NT2/D1 (cell line): ENCODE data around the gene GMDS.

Source experiments
- DNase-seq: peaks from one replicate; pipeline ENCODE4 v3.0.0-alpha.2; 2011; ENCODE audit warnings: low read depth, low spot score
- H3K27me3 ChIP-seq: 2 replicates; pipeline ENCODE4 v1.6.0; 2011; ENCODE audit warnings: mild to moderate bottlenecking; ENCODE audit not compliant: insufficient read length, insufficient read depth
- H3K36me3 ChIP-seq: 2 replicates; pipeline ENCODE4 v1.6.1; 2011; ENCODE audit warnings: mild to moderate bottlenecking, low read length, mixed read lengths; ENCODE audit not compliant: insufficient read depth, insufficient read length
- H3K4me1 ChIP-seq: 2 replicates; pipeline ENCODE4 v1.5.1; 2011; ENCODE audit not compliant: insufficient read depth, insufficient read length
- H3K4me3 ChIP-seq: 2 replicates; pipeline ENCODE4 v1.5.1; 2011; ENCODE audit warnings: low read depth; ENCODE audit not compliant: insufficient read length
- H3K9ac ChIP-seq: 2 replicates; pipeline ENCODE4 v1.6.0; 2011; ENCODE audit warnings: low read depth; ENCODE audit not compliant: insufficient read length
- H3K9me3 ChIP-seq: 2 replicates; pipeline ENCODE4 v1.5.1; 2011; ENCODE audit warnings: mild to moderate bottlenecking, low read length; ENCODE audit not compliant: insufficient read depth
- SUZ12 ChIP-seq: IDR thresholded peaks from 2 replicates; pipeline ENCODE4 v1.6.1; 2011; ENCODE audit not compliant: insufficient read length, insufficient read depth; ENCODE audit errors: extremely low read depth
- YY1 ChIP-seq: IDR thresholded peaks from 2 replicates; pipeline ENCODE4 v1.6.1; 2011; ENCODE audit not compliant: insufficient read length, insufficient read depth
- ZNF274 ChIP-seq: IDR thresholded peaks from 2 replicates; pipeline ENCODE4 v1.6.1; 2011; ENCODE audit warnings: mild to moderate bottlenecking, low read depth, low read length

The GMDS gene

DNA sequence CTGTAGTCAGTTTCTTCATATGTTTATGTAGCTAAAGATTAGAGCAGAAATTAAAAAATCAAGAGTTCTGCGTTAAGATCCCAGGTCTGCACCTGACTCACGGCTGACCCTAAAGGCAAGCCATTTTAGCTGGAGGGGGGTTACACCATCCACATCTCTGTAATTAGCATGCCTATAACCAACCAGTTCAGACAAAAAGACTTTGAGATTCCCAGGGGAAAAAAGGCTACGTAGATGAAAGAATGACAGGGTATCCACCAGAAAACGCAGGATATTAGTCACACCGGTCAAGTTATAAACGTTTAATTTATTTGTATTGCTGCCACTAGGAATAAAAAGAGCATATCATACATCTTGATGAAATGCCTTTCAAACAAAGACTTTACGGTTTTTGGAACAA, 336.6 kb downstream of the GMDS start:
- DNase-seq = no peak
- no peaks in the 10 kb centered on the region for H3K9me3 ChIP-seq
- TF ChIP-seq ZNF274 = no peak
- H3K4me3 ChIP-seq = no peak overlapping the region
- no peaks in the 10 kb centered on the region for H3K36me3 ChIP-seq
- no peaks in the 10 kb centered on the region for H3K4me1 ChIP-seq
- H3K27me3 ChIP-seq = no peaks in the 10 kb centered on the region
- H3K9ac ChIP-seq = no peak overlapping the region

DNA sequence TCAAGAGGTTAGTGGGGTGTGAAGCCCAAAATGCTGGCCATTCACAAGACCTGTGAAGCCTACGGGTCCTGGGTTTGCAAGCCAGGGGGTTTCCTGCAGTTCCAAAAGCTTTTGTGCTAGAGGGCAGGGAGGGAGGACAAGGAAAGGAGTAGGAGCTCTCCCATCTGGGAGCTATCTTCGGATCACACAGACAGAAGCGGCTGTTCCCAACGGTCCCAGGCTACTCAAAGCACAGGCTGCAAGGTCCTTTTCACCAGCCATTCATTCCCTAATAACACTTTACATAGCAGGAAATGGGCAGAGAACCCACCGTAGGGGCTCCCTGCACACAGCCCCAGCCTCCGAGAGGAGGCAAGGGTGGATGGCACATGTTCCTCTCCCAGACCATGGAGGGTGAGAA, 338.8 kb downstream of the GMDS start:
- Histone ChIP-seq H3K4me3 (no peak overlapping the region), H3K4me1 (no peaks in the 10 kb centered on the region), H3K9me3 (no peaks in the 10 kb centered on the region), H3K27me3 (no peaks in the 10 kb centered on the region), H3K36me3 (no peaks in the 10 kb centered on the region), H3K9ac (no peak overlapping the region)
- DNase-seq = no peak
- TF ChIP-seq ZNF274 = no peak
- no peak for TF ChIP-seq YY1
- TF ChIP-seq SUZ12 = no peak

DNA sequence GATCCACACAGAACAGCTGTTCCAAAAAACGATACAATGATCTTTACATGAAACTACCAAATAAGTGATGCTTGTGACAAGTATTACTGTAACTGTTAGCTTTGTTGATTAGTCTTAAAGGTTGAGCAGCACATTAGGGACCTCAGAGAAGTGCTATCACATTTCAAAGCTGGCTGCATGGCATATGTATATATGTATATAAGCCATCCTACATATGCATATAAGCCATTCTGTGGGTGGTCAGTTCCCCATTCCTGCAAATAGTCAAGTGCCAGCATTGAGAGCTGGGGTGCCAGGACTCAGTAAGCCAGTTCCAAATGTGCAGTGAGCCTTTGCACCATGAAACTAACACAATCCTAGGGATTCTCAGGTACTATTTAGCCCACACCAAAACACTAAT, 339.4 kb downstream of the GMDS start:
- TF ChIP-seq SUZ12 = no peak
- Histone ChIP-seq H3K36me3 (no peaks in the 10 kb centered on the region), H3K27me3 (no peaks in the 10 kb centered on the region), H3K4me1 (no peaks in the 10 kb centered on the region), H3K9ac (no peak overlapping the region), H3K9me3 (no peaks in the 10 kb centered on the region), H3K4me3 (no peak overlapping the region)
- no peak for DNase-seq

DNA sequence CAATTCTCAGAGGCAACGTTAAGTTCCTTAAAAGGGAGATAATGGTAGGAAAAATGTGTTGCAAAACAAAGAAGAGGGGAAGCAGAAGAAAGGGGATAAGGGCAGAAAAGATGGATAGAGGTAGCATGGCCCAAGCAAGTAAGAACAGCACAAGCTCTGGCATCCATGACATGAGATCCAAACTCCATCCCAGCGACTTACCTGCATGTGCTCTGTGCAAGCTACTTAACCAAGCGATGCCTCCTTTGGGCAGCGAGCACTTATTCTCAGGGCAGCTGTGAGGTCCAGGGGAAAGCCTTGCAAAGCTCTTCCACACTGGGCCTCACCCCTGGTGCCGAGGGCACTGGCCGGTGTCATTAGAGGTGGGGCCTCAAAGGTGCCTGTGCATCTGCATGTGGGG, 340.5 kb downstream of the GMDS start:
- no peak for DNase-seq
- H3K9ac ChIP-seq = no peak overlapping the region
- no peaks in the 10 kb centered on the region for H3K36me3 ChIP-seq
- H3K4me3 ChIP-seq = no peak overlapping the region
- no peaks in the 10 kb centered on the region for H3K4me1 ChIP-seq
- H3K9me3 ChIP-seq = no peaks in the 10 kb centered on the region
- no peak for TF ChIP-seq YY1
- TF ChIP-seq SUZ12 = no peak
- TF ChIP-seq ZNF274 = no peak
- H3K27me3 ChIP-seq = no peaks in the 10 kb centered on the region

DNA sequence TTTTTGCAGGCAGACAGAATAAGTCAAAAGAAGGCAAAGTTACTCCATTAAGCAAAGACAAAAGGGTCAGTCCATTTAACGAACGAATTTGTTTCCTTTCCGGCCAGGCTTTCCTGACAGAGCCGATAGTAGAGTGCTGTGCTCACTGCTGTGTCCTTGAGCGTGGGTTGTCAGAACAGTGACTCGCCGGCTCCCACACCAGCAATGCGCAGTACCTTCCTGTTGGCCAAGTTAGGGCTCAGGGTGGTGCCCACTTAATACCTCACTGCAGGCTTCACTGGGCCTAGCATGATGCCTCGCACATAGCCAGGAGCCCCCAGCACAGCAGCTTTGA, 341.0 kb downstream of the GMDS start:
- Histone ChIP-seq H3K27me3 (no peaks in the 10 kb centered on the region), H3K9ac (no peak overlapping the region), H3K4me1 (no peaks in the 10 kb centered on the region), H3K36me3 (no peaks in the 10 kb centered on the region), H3K4me3 (no peak overlapping the region), H3K9me3 (no peaks in the 10 kb centered on the region)
- TF ChIP-seq SUZ12 = no peak
- no peak for TF ChIP-seq ZNF274
- no peak for DNase-seq

DNA sequence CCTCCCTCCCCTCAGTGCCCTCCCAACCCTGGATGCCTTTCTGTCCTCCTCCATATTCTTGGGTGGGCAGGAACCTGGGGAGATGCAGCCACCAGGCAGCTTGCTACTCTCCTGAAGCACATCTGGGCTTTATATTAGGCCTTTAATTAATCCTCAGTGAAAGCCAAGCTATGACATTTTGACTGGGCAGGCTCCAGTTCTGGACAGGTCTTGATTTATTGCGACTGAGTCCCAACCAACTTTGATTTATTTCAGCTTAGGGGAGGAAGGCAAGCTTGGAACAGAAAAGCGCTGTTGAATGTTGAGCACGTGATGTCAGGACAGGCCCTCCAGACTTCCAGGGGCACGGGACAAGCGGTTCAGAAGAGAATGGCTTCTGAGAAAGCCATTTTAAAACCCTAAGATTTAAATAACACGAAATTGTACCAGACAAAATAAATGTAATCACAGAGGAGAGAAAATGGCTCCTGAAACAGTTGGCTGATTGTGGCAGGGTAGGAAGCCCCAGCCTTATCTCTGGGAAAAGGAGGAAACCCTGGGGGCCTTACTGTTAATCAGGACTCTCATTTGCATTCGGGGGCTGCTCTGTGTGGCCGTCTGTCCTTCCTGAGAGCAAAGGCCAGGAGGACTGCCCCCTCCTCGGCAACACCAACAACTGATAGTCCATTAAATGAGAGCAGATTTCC, 341.5 kb downstream of the GMDS start:
- Histone ChIP-seq H3K27me3 (no peaks in the 10 kb centered on the region), H3K9ac (no peak overlapping the region), H3K4me3 (no peak overlapping the region), H3K36me3 (no peaks in the 10 kb centered on the region), H3K9me3 (no peaks in the 10 kb centered on the region), H3K4me1 (no peaks in the 10 kb centered on the region)
- no peak for TF ChIP-seq SUZ12
- TF ChIP-seq ZNF274 = no peak
- no peak for TF ChIP-seq YY1
- no peak for DNase-seq

GRCh38 chr6:1901556-1901955, 343.8 kb downstream of the GMDS start:
- no peaks in the 10 kb centered on the region for H3K36me3 ChIP-seq
- no peak overlapping the region for H3K9ac ChIP-seq
- TF ChIP-seq SUZ12 = no peak
- no peak for TF ChIP-seq ZNF274
- no peak for TF ChIP-seq YY1
- DNase-seq = no peak
- H3K4me3 ChIP-seq = no peak overlapping the region
- no peaks in the 10 kb centered on the region for H3K9me3 ChIP-seq
- no peaks in the 10 kb centered on the region for H3K4me1 ChIP-seq
- no peaks in the 10 kb centered on the region for H3K27me3 ChIP-seq

DNA sequence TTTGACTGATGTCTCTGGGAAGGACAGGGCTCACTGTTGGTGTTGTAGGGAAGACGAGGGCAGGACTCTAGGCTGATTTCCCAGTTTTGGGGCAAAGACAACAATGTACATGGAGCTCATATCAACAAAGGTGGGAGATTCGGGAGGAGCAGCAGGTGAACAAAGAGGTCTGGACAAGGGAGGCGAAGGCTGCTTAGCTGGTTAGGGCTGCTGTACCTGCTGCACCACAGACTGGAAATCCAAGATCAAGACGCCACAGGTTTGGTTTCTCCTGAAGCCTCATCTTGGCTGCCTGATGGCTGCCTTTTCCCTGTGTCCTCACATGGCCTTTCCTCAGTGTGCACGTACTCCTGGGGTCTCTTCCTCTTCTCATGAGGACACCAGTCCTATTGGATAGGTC, 348.5 kb downstream of the GMDS start:
- H3K4me1 ChIP-seq = no peaks in the 10 kb centered on the region
- H3K9ac ChIP-seq = no peak overlapping the region
- H3K4me3 ChIP-seq = no peak overlapping the region
- no peak for DNase-seq
- H3K36me3 ChIP-seq = no peaks in the 10 kb centered on the region
- H3K27me3 ChIP-seq = no peaks in the 10 kb centered on the region
- H3K9me3 ChIP-seq = no peaks in the 10 kb centered on the region
- TF ChIP-seq ZNF274 (no peak), YY1 (no peak), SUZ12 (no peak)
